Stimulated activated CD4-positive, alpha-beta T cell treated with anti-CD3 and anti-CD28 coated beads, Interleukin-12 subunit alpha, Interleukin-12 subunit beta, amount 100 ng/mL, for 24 hours (primary cell): ENCODE data around the gene CDH12.

Experiments used
- DNase-seq, 2 experiments: peaks; one replicate each; pipeline ENCODE4 v3.0.0-alpha.2; 2020; ENCODE audit warnings: low read depth in 2 of 2

CDH12 gene

DNA sequence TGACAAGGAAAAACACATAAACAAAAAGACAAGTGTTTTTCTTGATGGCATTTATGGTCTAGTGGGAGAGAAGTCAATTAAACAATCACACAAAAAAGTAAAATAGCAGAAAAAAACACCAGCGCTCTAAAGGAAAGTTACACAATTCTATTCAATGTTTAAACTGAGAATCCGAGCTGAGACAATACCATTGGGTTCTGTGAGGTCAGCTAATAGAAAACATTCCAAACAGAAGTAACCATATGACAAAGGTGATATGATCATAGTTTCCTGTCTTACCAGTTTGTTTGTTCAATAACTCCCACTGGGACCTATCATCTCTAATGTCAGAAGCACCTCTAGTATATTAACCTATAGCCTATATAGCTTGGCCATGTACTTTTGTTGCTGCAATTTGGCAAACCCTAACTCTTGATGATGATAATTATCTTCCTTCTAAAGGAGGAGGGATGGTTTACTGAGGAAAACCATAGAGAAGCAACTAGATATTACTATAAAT, 1030.0 kb downstream of the CDH12 start:
- no peak for DNase-seq

DNA sequence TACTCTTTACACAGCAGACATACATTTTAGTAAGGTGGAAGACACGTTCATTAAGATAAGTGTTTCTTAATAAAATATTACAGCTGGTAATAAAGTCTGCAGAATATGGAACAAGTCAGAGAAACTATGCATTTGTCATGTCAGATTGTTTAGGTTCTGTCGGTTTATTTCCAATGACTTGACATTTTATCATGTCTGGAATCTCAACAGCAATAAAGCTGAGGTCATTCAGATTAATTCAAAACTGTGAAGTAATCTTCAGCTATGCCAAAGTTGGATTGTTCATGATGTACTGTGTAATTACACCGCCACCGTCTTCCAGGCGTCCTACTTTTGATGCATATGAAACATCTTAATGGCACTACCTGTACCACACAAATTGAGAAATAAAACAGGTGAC, 1032.6 kb downstream of the CDH12 start:
- no peak for DNase-seq

DNA sequence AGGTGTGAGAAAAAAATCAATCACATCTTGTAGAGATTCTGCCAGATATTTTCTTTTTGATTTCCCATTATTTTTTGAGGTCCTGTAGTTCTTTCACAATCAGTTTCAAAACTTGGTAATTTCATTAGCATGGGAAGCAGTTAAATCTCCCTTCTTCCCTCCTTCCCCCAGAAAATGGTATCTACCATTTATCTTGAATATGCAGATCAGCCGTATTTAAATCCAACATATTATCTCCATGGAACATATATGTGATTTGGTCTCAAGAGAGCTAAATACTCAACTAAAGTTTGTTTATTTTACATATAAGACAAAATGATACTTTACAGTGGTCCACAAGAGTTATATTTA, 1034.8 kb downstream of the CDH12 start:
- DNase-seq, result no peak

DNA sequence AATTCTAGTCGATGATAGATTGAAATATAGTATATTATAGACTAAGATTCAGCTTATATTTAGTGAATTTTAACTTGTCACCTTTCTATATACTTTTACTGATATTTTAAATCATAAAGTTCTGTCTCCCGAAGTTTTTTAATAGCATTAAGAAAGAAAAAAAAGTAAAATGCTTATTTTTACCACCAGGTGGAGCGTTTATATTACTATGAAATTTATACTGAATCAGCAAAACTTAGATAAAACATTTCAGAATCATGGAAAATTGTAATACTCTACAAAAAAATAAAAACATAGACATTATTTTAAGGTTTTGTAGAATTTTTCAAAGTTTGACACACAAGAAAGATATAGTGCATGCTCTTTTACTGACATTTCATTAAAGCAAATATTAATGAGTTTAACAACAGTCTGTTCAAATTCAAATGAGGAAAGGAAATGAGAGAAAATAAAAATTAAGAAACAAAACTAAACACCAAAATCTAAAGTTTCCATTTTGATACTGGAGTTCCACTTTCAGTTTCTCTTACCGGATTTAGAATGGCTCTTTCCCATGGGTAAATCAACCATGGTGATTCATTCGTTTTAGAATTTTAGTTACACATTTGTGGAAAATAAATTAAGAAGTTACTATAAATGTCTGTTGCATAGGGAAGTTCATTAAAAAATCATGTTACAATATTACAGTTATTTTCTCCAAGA, 1035.3 kb downstream of the CDH12 start:
- no peak for DNase-seq

DNA sequence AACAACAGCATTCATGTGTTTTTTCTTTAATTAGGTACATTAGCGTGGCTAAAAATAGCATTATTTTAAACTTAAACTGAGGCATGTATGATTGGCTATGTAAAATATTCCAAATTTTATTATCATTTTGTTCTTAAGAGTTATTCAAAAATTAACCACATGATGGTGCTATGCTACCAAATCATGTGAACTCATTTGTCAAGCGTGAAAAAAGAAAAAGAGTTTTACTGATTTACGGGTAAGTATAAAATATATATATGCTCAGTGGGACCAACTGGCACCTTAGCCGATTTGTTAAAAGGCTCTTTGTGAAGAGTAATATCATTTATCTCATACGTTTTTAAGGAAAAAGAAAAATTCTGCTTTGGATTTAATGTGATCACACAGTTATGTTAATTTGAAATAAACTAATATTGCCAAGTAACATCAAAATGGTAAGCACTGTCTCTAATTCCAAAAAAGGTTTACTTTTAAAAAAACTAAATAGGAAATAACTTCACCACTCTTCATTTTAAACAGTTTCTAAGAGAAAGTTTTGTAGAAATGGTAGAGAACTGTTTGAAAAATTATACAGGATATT, 1042.3 kb downstream of the CDH12 start:
- no peak for DNase-seq

DNA sequence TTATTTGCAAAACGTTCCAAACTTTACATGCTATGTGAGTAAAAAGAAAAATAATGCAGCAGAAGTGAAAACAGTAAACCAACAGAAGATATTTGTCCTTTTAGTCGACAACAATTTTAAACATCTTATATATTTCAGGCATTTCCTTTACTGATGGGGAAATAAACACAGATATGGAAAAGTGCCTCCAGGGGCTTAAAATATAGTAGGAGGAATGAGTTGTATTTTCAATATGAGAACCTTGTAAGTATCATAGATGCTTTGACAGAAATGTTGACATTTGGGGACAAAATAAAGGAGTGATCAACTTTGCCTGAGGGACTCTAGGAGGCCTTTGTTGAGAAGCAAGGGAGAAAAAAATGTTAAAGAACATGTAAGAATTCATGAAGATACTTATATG, 1043.5 kb downstream of the CDH12 start:
- no peak for DNase-seq

DNA sequence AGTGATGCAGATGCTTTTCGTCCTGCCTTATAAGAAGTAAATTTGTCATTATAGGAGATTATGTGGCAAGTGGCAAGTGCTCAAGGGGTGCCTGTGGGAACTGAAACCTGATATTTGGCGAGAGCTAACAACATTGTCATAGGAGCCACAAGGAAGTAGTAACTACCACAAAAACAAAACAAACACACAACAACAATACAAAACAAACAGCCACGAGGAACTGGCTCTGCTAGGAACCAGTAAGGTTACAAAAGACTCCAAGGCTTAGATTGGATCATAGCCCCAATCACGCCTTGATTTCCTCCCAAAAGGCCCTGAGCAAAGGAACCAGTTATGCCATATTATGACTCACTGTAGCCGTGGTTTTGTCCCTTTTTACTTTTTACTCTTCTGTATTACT, 1045.2 kb downstream of the CDH12 start:
- no peak for DNase-seq

DNA sequence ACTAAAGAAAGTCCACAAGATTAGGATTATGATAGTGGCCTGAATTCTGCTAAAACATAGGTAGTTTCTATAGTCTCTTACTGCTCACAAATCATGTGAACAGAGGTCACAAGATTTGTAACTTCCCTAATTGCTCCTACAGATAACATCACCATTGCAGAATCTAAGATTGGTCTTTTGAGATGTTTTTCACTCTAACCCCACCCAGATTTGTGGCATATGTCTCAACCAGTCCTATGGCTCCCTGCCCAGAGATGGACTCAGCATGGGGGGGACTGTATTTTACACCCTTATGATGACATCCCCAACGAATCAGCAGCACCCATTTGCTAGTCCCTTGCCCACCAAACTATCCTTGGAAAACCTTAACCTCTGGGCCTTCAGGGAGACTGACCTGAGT, 1046.2 kb downstream of the CDH12 start:
- DNase-seq, result no peak

DNA sequence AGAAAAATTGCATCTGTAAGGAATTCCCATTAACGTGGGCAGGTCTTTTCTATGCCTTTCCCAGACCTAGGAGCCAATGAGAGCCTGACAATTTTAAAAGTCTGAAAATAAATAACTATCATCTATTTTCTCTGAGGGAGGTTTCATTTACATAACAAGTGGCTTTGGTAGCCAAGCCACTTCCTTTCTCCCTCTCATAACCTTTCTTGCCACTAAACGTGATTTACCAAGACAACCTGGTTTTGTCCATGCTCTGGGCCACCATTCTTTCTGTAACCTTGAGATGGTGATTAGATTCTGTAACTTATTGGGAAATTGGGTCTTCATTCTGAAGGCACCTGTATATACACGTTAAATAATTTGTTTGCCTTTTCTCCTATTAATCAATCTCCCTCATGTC, 1046.9 kb downstream of the CDH12 start:
- no peak for DNase-seq

DNA sequence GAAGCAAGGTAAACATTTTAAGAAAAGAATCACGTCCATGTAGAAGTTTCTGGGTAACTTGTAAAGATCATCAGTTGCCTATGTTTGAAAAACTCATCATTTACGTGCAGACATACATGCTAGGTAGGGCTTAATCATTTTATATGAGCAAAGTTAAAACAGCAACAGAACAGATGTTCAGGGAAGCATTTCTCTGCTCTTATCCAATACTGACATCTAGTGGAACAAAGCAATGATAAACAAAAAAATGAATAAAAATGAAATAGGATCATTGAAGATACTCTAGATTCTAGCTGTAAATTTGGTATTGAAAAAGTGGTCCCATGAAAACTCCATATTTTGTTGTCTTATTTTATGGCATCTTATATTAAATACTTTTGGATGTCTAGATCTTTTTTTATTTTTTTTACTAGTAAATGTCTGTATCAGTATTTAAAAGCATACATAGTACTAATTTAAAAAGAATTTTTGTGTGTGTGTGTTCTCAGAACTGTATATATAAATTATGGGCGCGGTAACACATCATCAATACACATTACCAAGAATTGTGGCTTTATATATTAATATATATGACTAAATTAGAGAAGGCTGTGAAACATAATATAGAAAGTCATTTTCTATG, 1050.2 kb downstream of the CDH12 start:
- no peak for DNase-seq

DNA sequence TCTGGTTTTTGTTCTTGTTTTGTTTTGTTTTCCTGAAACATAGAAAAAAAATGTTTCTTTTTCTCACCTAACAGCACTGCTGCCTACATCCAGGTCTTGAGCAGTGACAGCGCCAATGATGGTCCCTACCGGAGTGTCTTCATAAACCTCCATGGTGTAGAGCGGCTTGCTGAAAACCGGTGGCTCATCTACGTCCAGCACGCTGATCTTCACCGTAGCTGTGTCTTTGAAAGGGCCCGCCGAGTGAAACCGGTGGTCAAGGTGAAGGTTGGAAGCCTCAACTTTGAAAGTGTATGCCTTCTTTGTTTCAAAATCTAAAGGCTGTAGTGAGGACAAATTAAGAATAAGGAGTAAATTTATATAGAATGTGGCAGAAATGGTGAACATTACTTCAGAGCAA, 1051.0 kb downstream of the CDH12 start:
- DNase-seq, result no peak

DNA sequence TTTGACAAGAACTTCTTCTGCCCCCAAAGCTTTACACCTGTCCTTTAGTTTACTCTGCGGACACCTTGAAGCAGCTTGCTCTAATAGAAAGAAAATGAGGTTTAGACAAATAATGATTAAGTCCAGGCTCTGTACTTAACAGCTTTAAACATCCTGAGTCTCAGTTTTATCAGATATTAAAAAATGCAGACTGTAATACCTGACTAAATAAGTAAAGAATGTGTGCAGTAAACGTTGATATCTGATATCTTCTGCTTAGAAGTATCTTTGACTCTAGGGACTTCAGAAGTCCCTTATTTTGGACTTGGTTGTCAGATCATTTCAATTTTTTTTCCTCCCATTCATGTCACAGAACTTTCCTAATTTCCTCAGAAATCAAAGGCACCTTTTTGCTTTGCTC, 1060.4 kb downstream of the CDH12 start:
- DNase-seq, result no peak

DNA sequence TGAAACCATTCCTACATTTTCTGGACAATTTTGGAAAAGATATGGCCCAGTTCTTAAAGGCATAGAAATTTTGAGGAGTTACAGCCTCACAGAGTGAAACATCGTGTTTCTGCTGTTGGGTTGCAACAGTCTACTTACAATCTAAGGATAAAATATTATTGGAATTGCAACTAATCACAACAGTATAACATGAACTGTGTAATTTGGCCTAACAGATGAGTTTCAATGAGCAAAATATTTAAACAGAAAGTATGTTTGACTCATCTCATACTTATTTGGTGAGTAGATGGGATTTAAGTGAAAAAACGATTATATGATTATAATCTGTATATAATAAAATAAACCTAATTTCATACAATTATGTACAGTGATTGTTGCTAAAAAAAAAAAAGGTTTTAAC, 1061.8 kb downstream of the CDH12 start:
- DNase-seq, result no peak

DNA sequence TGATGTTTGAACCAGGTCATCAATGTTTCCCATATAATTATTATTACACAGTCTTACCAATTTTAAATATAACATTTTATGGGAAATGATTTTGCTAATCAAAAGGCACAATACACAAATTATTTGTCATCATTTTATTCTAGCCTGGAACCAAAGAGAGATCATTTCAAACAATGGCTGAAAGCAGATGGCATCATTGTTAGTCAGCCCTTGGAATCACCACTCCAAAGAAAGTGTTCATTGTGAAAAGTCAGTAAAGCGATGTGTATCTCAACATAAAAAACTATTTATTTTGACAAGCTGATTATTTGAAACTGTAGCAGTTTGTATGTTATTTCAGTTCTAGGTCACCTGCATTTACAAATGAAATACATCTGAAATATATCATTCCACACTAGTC, 1068.7 kb downstream of the CDH12 start:
- DNase-seq, result no peak

DNA sequence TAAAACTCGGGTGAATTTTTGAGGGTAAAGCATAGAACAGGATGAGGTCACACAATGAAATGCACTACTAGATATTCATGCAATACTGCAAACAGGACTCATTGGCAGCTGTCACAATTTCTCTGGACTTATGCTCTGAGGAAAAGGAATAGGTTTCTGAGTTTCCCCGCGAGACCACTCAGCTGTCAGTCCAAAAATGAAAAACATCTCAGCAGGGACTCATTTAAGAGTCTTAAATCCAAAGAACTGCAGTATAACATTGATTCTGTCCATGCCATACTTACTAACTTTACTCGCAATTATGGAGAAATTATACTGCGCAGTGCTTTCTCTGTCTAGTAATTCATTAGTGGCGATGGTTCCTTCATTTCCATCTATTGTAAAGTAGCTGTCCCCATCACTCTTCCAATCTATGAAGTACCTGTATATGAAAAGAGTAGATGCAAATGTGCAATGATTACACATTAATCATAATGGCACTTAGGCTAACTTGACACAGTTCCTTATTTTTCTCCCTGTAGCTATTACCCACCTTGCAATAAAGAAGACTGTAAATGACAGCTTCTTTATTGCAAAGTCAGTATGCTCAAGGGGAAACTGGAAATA, 1070.0 kb downstream of the CDH12 start:
- no peak for DNase-seq

DNA sequence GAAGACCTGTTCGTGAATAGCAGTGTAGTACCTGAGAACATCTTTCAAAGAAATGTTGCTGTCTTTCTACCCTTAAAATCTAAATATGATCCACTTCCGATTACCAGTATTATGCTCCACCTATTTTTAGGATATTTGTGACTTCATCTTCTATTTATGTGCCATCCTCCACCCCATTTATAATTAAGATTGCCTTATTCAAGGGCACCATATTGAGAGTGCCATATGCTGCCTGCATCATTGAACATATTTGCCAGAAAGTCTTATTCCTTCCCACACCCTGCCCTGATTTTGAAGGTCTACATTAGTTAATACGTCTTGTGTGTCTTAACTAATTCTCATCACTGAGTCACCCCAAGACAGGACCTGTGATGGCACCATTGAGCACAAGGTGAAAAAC, 1076.7 kb downstream of the CDH12 start:
- DNase-seq, result no peak

DNA sequence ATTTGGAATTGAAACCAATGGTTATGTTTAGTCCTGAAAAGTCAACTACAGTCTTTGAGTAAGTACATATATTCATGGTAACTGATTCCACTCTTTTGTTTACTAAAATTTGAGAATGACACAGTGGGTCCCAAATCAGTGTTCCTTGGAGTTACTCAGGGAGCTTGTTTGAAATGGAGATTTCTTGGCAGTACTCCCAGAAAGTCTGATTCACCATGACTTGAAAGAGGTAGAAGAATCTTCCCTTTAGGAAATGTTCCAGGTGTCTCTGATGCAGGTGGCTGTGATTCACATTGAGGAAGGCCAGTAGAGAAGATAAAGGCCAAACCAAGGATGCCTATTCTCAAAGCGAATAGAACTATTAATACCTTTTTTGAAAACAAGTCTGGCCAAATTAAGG, 1078.3 kb downstream of the CDH12 start:
- DNase-seq, result no peak

DNA sequence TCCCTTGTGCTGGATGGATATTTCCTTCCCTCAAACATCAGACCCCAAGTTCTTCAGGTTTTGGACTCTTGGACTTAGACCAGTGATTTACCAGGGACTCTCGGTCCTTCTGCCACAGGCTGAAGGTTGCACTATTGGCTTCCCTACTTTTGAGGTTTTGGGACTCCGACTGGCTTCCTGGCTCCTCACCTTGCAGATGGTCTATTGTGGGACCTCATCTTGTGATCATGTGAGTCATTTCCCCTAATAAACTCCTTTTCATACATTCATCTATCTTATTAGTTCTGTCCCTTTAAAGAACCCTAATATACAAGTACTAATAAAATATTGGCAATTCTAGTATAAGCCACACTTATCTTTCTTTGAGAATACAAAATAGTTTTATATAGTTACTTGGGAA, 1078.9 kb downstream of the CDH12 start:
- no peak for DNase-seq

DNA sequence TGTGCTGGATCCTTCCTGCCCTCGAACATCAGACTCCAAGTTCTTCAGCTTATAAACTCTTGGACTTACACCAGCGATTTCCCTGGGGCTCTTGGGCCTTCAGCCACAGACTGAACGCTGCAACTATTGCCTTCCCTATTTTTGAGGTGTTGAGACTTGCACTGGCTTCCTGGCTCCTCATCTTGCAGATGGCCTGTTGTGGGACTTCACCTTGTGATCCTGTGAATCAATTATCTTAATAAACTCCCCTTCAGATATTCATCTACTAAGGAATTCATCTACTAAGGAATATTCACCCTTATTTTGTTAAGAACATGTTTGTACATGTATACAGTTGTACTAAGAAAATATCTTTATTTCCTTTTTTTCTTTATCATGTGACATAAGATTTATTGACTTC, 1079.7 kb downstream of the CDH12 start:
- no peak for DNase-seq

DNA sequence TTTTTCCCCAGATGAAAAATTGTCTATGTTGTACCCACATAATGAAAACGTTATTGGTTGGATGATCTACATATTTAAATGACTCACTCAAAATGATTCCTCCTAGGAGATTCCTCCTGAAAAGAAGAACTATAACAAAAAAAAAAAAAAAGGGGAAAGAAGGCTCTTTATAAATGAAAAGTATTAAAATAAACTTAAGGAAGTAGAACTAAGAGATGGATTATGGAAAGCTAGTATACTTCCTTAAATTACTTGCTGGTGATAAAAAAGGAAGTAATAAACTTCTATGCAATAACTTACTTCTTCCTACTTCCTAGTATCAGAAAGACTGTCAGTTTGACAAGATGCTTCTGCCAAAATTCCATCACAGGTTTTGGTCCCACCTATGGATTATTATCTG, 1087.7 kb downstream of the CDH12 start:
- DNase-seq, result no peak

DNA sequence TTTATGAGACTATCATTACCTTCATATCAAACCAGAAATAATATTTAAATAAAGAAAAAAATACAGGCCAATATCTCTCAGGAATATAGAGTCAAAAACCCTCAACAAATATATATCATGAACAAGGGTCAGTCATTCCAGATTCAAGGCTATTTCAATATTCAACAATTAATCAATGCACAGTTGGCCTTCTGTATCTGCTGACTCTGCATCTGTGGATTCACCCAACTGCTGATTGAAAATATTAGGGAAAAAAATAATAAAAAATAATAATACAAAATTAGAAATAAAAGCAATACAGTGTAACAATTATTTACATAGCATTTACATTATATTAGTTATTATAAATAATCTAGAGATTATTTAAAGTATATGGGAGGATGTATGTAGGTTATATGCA, 1114.0 kb downstream of the CDH12 start:
- DNase-seq, result no peak

DNA sequence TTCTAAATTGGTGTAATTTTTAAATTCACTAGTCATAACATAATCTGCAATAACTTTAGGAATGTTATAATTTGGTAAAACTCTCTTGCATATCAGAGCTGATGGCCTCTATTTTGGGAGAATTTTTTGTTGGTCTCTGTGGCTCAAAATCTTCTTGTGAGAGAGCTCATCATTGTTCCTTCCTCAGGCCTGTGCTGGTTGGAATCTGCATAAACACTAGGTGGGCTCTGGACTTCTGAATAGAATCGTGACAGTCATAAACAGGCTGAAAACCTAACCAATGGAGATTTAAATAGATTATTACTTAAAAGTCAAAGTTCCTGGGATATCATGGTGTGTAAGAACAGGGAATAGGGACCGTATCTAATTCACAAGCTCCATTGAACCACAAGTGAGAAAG, 1129.6 kb downstream of the CDH12 start:
- no peak for DNase-seq
